ENCODE measurements around the gene LRRC4C.

LRRC4C gene

GRCh38 chr11:41177791-41178190, 281.7 kb downstream of the LRRC4C start:
- no peaks in the 10 kb centered on the region for H3K9me3 ChIP-seq (replicated peaks in 1 of 2; ENCODE audit: control insufficient read depth in 2 of 2, insufficient read depth in 1 of 2, low read depth in 1 of 2, low read length in 2 of 2)
- no peak overlapping the region for H4K91ac ChIP-seq (ENCODE audit: low read depth, low read length, poor library complexity)
- no peak overlapping the region for H2BK15ac ChIP-seq (ENCODE audit: low read length)
- no peak overlapping the region for H2BK12ac ChIP-seq (ENCODE audit: low read length)
- H2BK120ac ChIP-seq (ENCODE audit: low read depth, low read length), result no peak overlapping the region
- no peak overlapping the region for H3K4me2 ChIP-seq (ENCODE audit: insufficient read depth, low read length, poor library complexity, severe bottlenecking)
- no peak overlapping the region for H3K18ac ChIP-seq (ENCODE audit: low read length)
- no peak overlapping the region for H3K14ac ChIP-seq (ENCODE audit: low read length)
- H4K8ac ChIP-seq (ENCODE audit: low read depth, low read length), result no peak overlapping the region
- no peak overlapping the region for H3K4ac ChIP-seq (ENCODE audit: low read length)
- no peaks in the 10 kb centered on the region for H3K79me1 ChIP-seq (ENCODE audit: low read depth, low read length)
- WGBS, 2 donors (ENCODE audit: extremely low coverage in 2 of 2, insufficient read length in 2 of 2, insufficient replicate concordance in 1 of 2), result no CpG with 5 or more reads among the region's 4 CpGs
- no peak overlapping the region for H2AK5ac ChIP-seq (ENCODE audit: low read depth, low read length)
- no peak for DNase-seq (ENCODE audit: low spot score)
- H3K4me3 ChIP-seq (ENCODE audit: low read length in 2 of 2), result no peak overlapping the region
- H3K36me3 ChIP-seq (replicated peaks in 1 of 2; ENCODE audit: control insufficient read depth in 2 of 2, insufficient read depth in 2 of 2, low read length in 2 of 2), result no peaks in the 10 kb centered on the region
- no peak overlapping the region for H3K27ac ChIP-seq (replicated peaks; ENCODE audit: low read length)
- no peak overlapping the region for H3K9ac ChIP-seq (ENCODE audit: low read depth, low read length, poor library complexity)
- no peaks in the 10 kb centered on the region for H3K27me3 ChIP-seq (ENCODE audit: control insufficient read depth in 3 of 3, insufficient read depth in 3 of 3, low read depth in 1 of 3, low read length in 3 of 3)
- no peak overlapping the region for H3K23ac ChIP-seq (ENCODE audit: low read depth, low read length, poor library complexity)
- no peak overlapping the region for H2AFZ ChIP-seq (ENCODE audit: low read length)
- peaks cover 0 to 4% of the 10 kb centered on the region in 2 donors for H3K4me1 ChIP-seq (ENCODE audit: control insufficient read depth in 2 of 2, insufficient read depth in 1 of 2, low read depth in 1 of 2, low read length in 2 of 2)
- no peak overlapping the region for H2BK5ac ChIP-seq (ENCODE audit: low read length)

GRCh38 chr11:41175304-41175972, 284.0 kb downstream of the LRRC4C start:
- no peak overlapping the region for H3K4me3 ChIP-seq (ENCODE audit: low read length in 2 of 2)
- no peaks in the 10 kb centered on the region for H3K27me3 ChIP-seq (ENCODE audit: control insufficient read depth in 3 of 3, insufficient read depth in 3 of 3, low read depth in 1 of 3, low read length in 3 of 3)
- H3K9me3 ChIP-seq (replicated peaks in 1 of 2; ENCODE audit: control insufficient read depth in 2 of 2, insufficient read depth in 1 of 2, low read depth in 1 of 2, low read length in 2 of 2), result no peaks in the 10 kb centered on the region
- no peak overlapping the region for H3K9ac ChIP-seq (ENCODE audit: low read depth, low read length, poor library complexity)
- no peak overlapping the region for H3K23ac ChIP-seq (ENCODE audit: low read depth, low read length, poor library complexity)
- H2BK12ac ChIP-seq (ENCODE audit: low read length), result no peak overlapping the region
- no peak overlapping the region for H2AK5ac ChIP-seq (ENCODE audit: low read depth, low read length)
- no peak overlapping the region for H3K4ac ChIP-seq (ENCODE audit: low read length)
- no peak overlapping the region for H4K8ac ChIP-seq (ENCODE audit: low read depth, low read length)
- H3K79me1 ChIP-seq (ENCODE audit: low read depth, low read length), result no peaks in the 10 kb centered on the region
- no peak overlapping the region for H3K27ac ChIP-seq (replicated peaks; ENCODE audit: low read length)
- H3K14ac ChIP-seq (ENCODE audit: low read length), result no peak overlapping the region
- no peak overlapping the region for H2BK120ac ChIP-seq (ENCODE audit: low read depth, low read length)
- H3K18ac ChIP-seq (ENCODE audit: low read length), result no peak overlapping the region
- DNase-seq (ENCODE audit: low spot score), result no peak
- H4K91ac ChIP-seq (ENCODE audit: low read depth, low read length, poor library complexity), result no peak overlapping the region
- WGBS, 2 donors (ENCODE audit: extremely low coverage in 2 of 2, insufficient read length in 2 of 2, insufficient replicate concordance in 1 of 2), result no CpG with 5 or more reads among the region's 1 CpG
- peaks cover 0 to 3% of the 10 kb centered on the region in 2 donors for H3K4me1 ChIP-seq (ENCODE audit: control insufficient read depth in 2 of 2, insufficient read depth in 1 of 2, low read depth in 1 of 2, low read length in 2 of 2)
- no peak overlapping the region for H3K4me2 ChIP-seq (ENCODE audit: insufficient read depth, low read length, poor library complexity, severe bottlenecking)
- H3K36me3 ChIP-seq (replicated peaks in 1 of 2; ENCODE audit: control insufficient read depth in 2 of 2, insufficient read depth in 2 of 2, low read length in 2 of 2), result no peaks in the 10 kb centered on the region
- H2BK15ac ChIP-seq (ENCODE audit: low read length), result no peak overlapping the region
- no peak overlapping the region for H2AFZ ChIP-seq (ENCODE audit: low read length)
- no peak overlapping the region for H2BK5ac ChIP-seq (ENCODE audit: low read length)

- Histone ChIP-seq H2BK15ac (ENCODE audit: low read length) (no peak overlapping the region), H3K9ac (ENCODE audit: low read depth, low read length, poor library complexity) (no peak overlapping the region), H2AFZ (ENCODE audit: low read length) (no peak overlapping the region), H3K27ac (replicated peaks; ENCODE audit: low read length) (no peak overlapping the region), H3K14ac (ENCODE audit: low read length) (no peak overlapping the region), H2BK120ac (ENCODE audit: low read depth, low read length) (no peak overlapping the region), H3K9me3 (replicated peaks in 1 of 2; ENCODE audit: control insufficient read depth in 2 of 2, insufficient read depth in 1 of 2, low read depth in 1 of 2, low read length in 2 of 2) (no peaks in the 10 kb centered on the region), H3K23ac (ENCODE audit: low read depth, low read length, poor library complexity) (no peak overlapping the region), H4K8ac (ENCODE audit: low read depth, low read length) (no peak overlapping the region), H3K4ac (ENCODE audit: low read length) (no peak overlapping the region), H2BK12ac (ENCODE audit: low read length) (no peak overlapping the region), H3K4me2 (ENCODE audit: insufficient read depth, low read length, poor library complexity, severe bottlenecking) (no peak overlapping the region), H2BK5ac (ENCODE audit: low read length) (no peak overlapping the region), H3K79me1 (ENCODE audit: low read depth, low read length) (no peaks in the 10 kb centered on the region), H3K18ac (ENCODE audit: low read length) (no peak overlapping the region), H2AK5ac (ENCODE audit: low read depth, low read length) (no peak overlapping the region), H3K36me3 (replicated peaks in 1 of 2; ENCODE audit: control insufficient read depth in 2 of 2, insufficient read depth in 2 of 2, low read length in 2 of 2) (no peaks in the 10 kb centered on the region), H4K91ac (ENCODE audit: low read depth, low read length, poor library complexity) (no peak overlapping the region), H3K4me1 (ENCODE audit: control insufficient read depth in 2 of 2, insufficient read depth in 1 of 2, low read depth in 1 of 2, low read length in 2 of 2) (no peaks in the 10 kb centered on the region), H3K27me3 (ENCODE audit: control insufficient read depth in 3 of 3, insufficient read depth in 3 of 3, low read depth in 1 of 3, low read length in 3 of 3) (no peaks in the 10 kb centered on the region), H3K4me3 (ENCODE audit: low read length in 2 of 2) (no peak overlapping the region)
- peak; percentile 37 for DNase-seq (ENCODE audit: low spot score)
- WGBS, 2 donors (ENCODE audit: extremely low coverage in 2 of 2, insufficient read length in 2 of 2, insufficient replicate concordance in 1 of 2), result no CpG with 5 or more reads among the region's 2 CpGs
Measured at GRCh38 chr11:41146326-41146725, 313.1 kb downstream of the LRRC4C start.

- Histone ChIP-seq H2BK120ac (ENCODE audit: low read depth, low read length) (no peak overlapping the region), H4K8ac (ENCODE audit: low read depth, low read length) (no peak overlapping the region), H3K9ac (ENCODE audit: low read depth, low read length, poor library complexity) (no peak overlapping the region), H3K23ac (ENCODE audit: low read depth, low read length, poor library complexity) (no peak overlapping the region), H3K14ac (ENCODE audit: low read length) (no peak overlapping the region), H3K36me3 (replicated peaks in 1 of 2; ENCODE audit: control insufficient read depth in 2 of 2, insufficient read depth in 2 of 2, low read length in 2 of 2) (no peaks in the 10 kb centered on the region), H3K4me3 (ENCODE audit: low read length in 2 of 2) (no peak overlapping the region), H2AFZ (ENCODE audit: low read length) (no peak overlapping the region), H2BK15ac (ENCODE audit: low read length) (no peak overlapping the region), H3K4ac (ENCODE audit: low read length) (no peak overlapping the region), H3K27me3 (ENCODE audit: control insufficient read depth in 3 of 3, insufficient read depth in 3 of 3, low read depth in 1 of 3, low read length in 3 of 3) (no peaks in the 10 kb centered on the region), H3K79me1 (ENCODE audit: low read depth, low read length) (no peaks in the 10 kb centered on the region), H2AK5ac (ENCODE audit: low read depth, low read length) (no peak overlapping the region), H3K9me3 (replicated peaks in 1 of 2; ENCODE audit: control insufficient read depth in 2 of 2, insufficient read depth in 1 of 2, low read depth in 1 of 2, low read length in 2 of 2) (no peaks in the 10 kb centered on the region), H3K18ac (ENCODE audit: low read length) (no peak overlapping the region), H2BK12ac (ENCODE audit: low read length) (no peak overlapping the region), H3K27ac (replicated peaks; ENCODE audit: low read length) (no peak overlapping the region), H3K4me1 (ENCODE audit: control insufficient read depth in 2 of 2, insufficient read depth in 1 of 2, low read depth in 1 of 2, low read length in 2 of 2) (no peaks in the 10 kb centered on the region), H3K4me2 (ENCODE audit: insufficient read depth, low read length, poor library complexity, severe bottlenecking) (no peak overlapping the region), H2BK5ac (ENCODE audit: low read length) (no peak overlapping the region), H4K91ac (ENCODE audit: low read depth, low read length, poor library complexity) (no peak overlapping the region)
- DNase-seq (ENCODE audit: low spot score), result no peak
- no CpG with 5 or more reads among the region's 5 CpGs for WGBS, 2 donors (ENCODE audit: extremely low coverage in 2 of 2, insufficient read length in 2 of 2, insufficient replicate concordance in 1 of 2)
Measured at GRCh38 chr11:41145420-41145819, 314.0 kb downstream of the LRRC4C start.
